Testis (tissue), 3 donors: Measurements from ENCODE around the gene MTMR1. TPM values are rescaled to one million over a fixed set of nuclear protein-coding genes. Genes with fewer than 3 reads are reported as not detected.

Experiments
- DNase-seq: peaks from one replicate; pipeline ENCODE4 v3.0.0-alpha.2; 2019
- H3K27ac ChIP-seq, 2 donors: fragments of 200-600 bp; sonication (generic); one replicate each; pipeline ENCODE4 v1.5.1; 2019
- H3K27me3 ChIP-seq: fragments of 200-600 bp; sonication (generic); one replicate; pipeline ENCODE4 v1.5.1; 2019
- H3K36me3 ChIP-seq: fragments of 200-600 bp; sonication (generic); one replicate; pipeline ENCODE4 v1.5.1; 2017; ENCODE audit warnings: low read depth; ENCODE audit errors: missing control alignments
- H3K4me1 ChIP-seq: fragments of 200-600 bp; sonication (generic); one replicate; pipeline ENCODE4 v1.5.1; 2019
- H3K4me3 ChIP-seq, 2 donors: fragments of 200-600 bp; sonication (generic); one replicate each; pipeline ENCODE4 v1.5.1; 2017 to 2019
- H3K9me3 ChIP-seq: fragments of 200-600 bp; sonication (generic); one replicate; pipeline ENCODE4 v1.5.1; 2017
- POLR2A ChIP-seq: fragments of 450-650 bp; IDR thresholded peaks from one replicate; pipeline ENCODE4 v1.6.1; 2017; ENCODE audit warnings: antibody characterized with exemption, mild to moderate bottlenecking, moderate library complexity
- WGBS, 2 donors: methylation state at CpG; one replicate each; pipeline ENCODE4 v1.1.5; 2018; 5-methylcytosine and 5-hydroxymethylcytosine counted together
- intact Hi-C: fragments of 100-400 bp; cut with DNase I; formaldehyde crosslinking; loops from one replicate; pipeline ENCODE4 v1.15.1; 2023; ENCODE audit warnings: low total_unique reads
- polyA plus RNA-seq: library from polyadenylated mRNA; stranded (reverse); fragments of 350-450 nt; fragmentation: Illumina TruSeq; extraction: RNeasy Lipid Tissue Mini Kit (QIAGEN cat#74804); gene quantifications from one replicate; pipeline ENCODE4 v1.2.3, GENCODE V29; 2014; ENCODE audit warnings: low read depth, low replicate concordance; ENCODE audit not compliant: insufficient read depth
- total RNA-seq, 2 donors: library from RNA; depleted of rRNA; stranded (reverse); fragments of >200 nt; gene quantifications; one replicate each; pipeline ENCODE4 v1.2.3, GENCODE V29; 2016
- TF ChIP-seq, protein P1 (sequence below), 3 experiments: fragments of 450-650 bp in 2 of 3; fragments of 200-600 bp in 1 of 3; sonication (generic) in 1 of 3; IDR thresholded peaks; one replicate each; pipeline ENCODE4 v1.5.1; 2016 to 2019; ENCODE audit warnings: antibody characterized with exemption in 3 of 3, mild to moderate bottlenecking in 2 of 3, moderate library complexity in 1 of 3

Gene MTMR1
- total and polyA plus RNA-seq, 3 donors from 2014 or later = 26.1 to 57.2 (median 50.3) TPM

DNA sequence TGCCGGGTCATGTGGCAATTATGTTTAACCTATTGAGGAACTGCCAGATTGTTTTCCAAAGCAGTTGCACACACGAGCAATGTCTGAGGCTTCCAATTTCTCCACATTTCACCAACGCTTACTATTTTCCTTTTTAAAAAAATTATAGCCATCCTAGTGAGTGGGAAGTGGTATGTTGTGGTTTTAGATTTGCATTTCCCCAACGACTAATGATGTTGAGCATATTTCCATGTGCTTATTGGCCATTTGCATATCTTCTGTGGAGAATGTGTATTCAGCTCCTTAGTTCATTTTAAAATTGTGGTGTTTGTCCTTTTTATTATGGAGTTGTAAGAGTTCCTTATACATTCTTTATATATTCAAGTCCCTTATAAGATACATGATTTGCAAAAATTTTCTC, 60.2 kb downstream of the MTMR1 start:
- H3K4me3 ChIP-seq = no peak overlapping the region
- H3K36me3 ChIP-seq = no peaks in the 10 kb centered on the region
- H3K27me3 ChIP-seq = no peaks in the 10 kb centered on the region
- intact Hi-C loops = no loop called here
- WGBS, 2 donors = 71 to 88% methylated on average over 4 of the region's 4 CpGs
- H3K27ac ChIP-seq = no peak overlapping the region
- no peak for DNase-seq
- TF ChIP-seq POLR2A = no peak
- TF ChIP-seq, protein P1, sequence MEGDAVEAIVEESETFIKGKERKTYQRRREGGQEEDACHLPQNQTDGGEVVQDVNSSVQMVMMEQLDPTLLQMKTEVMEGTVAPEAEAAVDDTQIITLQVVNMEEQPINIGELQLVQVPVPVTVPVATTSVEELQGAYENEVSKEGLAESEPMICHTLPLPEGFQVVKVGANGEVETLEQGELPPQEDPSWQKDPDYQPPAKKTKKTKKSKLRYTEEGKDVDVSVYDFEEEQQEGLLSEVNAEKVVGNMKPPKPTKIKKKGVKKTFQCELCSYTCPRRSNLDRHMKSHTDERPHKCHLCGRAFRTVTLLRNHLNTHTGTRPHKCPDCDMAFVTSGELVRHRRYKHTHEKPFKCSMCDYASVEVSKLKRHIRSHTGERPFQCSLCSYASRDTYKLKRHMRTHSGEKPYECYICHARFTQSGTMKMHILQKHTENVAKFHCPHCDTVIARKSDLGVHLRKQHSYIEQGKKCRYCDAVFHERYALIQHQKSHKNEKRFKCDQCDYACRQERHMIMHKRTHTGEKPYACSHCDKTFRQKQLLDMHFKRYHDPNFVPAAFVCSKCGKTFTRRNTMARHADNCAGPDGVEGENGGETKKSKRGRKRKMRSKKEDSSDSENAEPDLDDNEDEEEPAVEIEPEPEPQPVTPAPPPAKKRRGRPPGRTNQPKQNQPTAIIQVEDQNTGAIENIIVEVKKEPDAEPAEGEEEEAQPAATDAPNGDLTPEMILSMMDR (IDR thresholded peaks at IDR 0.05) = no peak
- H3K9me3 ChIP-seq = no peaks in the 10 kb centered on the region
- no peaks in the 10 kb centered on the region for H3K4me1 ChIP-seq

DNA sequence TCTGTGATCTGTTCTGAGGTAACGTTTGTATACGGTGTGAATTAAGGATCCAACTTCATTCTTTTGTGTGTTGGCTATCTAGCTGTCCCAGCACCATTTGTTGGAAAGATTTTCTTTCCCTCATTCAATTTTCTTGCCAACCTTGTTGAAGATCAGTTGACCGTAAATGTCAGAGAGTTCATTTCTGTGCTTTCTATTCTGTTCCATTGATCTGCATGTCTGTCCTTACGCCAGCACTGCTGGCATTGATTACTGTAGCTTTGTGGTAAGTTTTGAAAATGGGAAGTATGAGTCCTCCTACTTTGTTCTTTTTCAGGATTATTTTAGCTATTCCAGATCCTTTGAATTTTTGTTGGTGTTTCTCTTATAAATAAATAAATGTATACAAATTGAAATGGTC, 60.8 kb downstream of the MTMR1 start:
- Histone ChIP-seq H3K27me3 (no peaks in the 10 kb centered on the region), H3K4me3 (no peak overlapping the region), H3K27ac (no peak overlapping the region), H3K36me3 (no peaks in the 10 kb centered on the region), H3K9me3 (no peaks in the 10 kb centered on the region), H3K4me1 (no peaks in the 10 kb centered on the region)
- no peak for DNase-seq
- TF ChIP-seq POLR2A = no peak
- TF ChIP-seq, protein P1 (IDR thresholded peaks at IDR 0.05) = no peak
- 90 to 93% methylated on average over 4 of the region's 4 CpGs for WGBS, 2 donors
- intact Hi-C loops = no loop called here

DNA sequence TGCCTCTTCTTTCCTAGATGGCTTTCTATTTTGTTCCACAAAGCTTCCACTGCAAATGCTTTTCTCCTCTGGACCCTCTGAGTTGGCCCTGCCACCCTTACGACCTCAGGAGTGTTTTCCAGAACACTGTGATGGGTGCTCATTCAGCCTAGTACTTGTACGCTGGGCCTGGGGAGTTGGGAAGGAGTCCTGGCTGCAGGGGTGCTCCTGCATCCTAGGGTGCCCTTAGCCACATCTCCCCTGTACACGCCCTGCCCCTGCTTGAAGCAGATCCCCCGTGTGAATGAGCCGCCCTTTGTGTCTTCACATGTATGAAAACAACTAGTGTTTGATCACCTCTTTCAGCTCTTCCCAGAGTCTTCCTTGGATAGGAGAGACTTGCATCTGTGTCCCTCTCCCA, 64.2 kb downstream of the MTMR1 start:
- Histone ChIP-seq H3K4me3 (no peak overlapping the region), H3K9me3 (no peaks in the 10 kb centered on the region), H3K27ac (no peak overlapping the region), H3K27me3 (no peaks in the 10 kb centered on the region), H3K4me1 (no peaks in the 10 kb centered on the region), H3K36me3 (no peaks in the 10 kb centered on the region)
- no peak for DNase-seq
- intact Hi-C loops = no loop called here
- WGBS, 2 donors = 94 to 100% methylated on average over 2 to 5 of the region's 5 CpGs
- TF ChIP-seq, protein P1 (IDR thresholded peaks at IDR 0.05) = no peak
- TF ChIP-seq POLR2A = no peak

DNA sequence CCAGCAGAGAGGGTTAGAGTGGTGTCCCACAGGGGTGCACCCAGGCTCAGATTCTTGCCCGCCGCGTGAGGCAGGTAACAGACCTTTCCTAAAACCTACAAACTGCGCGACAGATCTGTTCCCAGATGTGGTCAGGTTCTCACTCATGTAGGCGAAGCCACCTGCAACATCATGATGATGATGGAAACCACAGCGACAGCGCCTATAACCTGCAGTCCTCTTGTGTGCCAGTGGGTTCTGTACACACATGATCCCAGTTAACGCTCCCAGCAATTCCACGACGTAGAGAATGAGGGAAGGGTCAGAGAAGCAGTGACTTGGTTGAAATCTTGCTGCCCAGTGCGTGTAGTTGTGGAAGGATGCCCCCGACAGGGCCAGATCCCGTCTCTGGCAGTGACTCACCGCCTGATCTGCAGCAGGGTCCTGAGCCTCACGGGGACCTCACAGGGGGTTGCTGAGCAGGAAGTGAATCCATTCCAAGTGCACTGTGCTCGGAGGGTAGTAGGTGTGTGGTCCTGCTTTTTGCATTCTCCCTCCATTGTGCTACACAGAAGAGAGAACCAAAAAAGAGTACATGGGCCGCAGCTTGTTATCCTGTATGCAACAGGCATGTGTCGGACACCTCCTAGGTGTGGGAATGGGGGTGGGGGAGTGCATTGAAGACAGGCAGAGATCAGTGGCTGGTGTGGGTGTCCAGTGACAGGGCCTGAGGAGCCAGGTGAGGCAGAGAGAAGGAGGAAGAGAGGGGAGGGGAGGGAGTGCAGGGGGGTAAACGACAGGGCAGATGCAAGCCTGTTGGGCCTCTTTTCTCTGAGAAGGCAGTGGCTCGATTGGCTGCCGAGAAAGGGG, 66.6 kb downstream of the MTMR1 start:
- intact Hi-C loops = no loop called here

More for the DNA sequence above, 66.6 kb downstream of the MTMR1 start:
- WGBS, 2 donors = 87 to 95% methylated on average over 8 to 17 of the region's 22 CpGs
- Histone ChIP-seq H3K4me1 (no peaks in the 10 kb centered on the region), H3K4me3 (no peak overlapping the region), H3K36me3 (no peaks in the 10 kb centered on the region), H3K27ac (no peak overlapping the region), H3K9me3 (no peaks in the 10 kb centered on the region), H3K27me3 (no peaks in the 10 kb centered on the region)
- TF ChIP-seq, protein P1 (IDR thresholded peaks at IDR 0.05) = no peak
- TF ChIP-seq POLR2A = no peak
- no peak for DNase-seq
